Stimulated activated CD8-positive, alpha-beta memory T cell treated with anti-CD3 and anti-CD28 coated beads, Interleukin-7, amount 100 ng/mL, for 48 hours (primary cell): ENCODE data around the gene MCL1.

Source experiments
- DNase-seq, 2 donors: peaks; one replicate each; pipeline ENCODE4 v3.0.0-alpha.2; 2020; ENCODE audit warnings: low read depth in 1 of 2; ENCODE audit errors: extremely low read depth in 1 of 2

The MCL1 gene

DNA sequence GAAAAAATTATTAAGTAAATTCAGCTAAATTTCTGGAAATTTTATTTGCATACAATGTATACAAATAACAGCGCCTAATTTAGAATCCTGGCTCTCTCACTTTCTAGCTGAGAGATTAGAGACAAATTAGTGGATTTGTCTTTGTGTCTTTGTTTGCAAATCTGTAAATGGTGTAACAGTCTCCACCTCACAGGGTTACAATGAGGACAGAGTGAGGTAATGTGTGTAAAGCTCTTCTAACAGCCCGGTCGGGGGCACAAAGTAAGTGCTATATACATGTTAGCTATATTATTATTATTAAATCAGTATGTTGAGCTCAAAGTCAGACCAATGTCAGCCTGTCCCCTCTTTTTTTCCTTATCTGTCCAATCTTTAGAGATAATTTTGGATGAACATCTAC lies 35.2 kb downstream of the MCL1 start:
- DNase-seq: no peak

DNA sequence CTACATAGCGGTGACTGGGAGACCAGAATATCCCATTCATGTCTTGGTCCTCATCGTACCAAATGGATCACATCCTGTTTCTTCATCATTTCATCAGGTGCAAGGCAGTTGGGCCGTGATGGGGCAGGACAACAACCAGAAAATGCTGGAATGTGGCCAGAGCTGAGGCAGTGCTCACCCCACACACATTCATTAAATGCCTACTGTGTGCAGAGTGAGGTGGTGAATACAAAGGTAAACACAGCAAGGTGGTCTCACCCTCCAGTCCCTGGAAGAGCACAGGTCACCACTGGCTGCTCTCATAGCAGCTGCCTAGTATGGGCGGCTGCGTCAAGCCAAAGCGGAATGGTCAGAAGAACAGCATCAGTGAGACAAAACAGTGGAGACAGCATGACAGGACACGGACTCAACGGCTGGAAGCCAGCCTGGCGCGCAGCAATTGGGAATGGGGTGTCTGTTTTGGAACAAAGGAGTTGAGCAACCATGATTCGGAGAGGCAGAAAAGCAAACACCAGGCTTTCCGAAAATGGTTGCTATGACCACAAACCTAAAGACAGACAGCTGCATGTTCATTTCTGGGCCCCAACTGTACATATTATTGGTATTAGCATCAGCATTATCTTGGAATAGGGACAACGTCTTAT lies 35.8 kb downstream of the MCL1 start:
- DNase-seq: no peak

DNA sequence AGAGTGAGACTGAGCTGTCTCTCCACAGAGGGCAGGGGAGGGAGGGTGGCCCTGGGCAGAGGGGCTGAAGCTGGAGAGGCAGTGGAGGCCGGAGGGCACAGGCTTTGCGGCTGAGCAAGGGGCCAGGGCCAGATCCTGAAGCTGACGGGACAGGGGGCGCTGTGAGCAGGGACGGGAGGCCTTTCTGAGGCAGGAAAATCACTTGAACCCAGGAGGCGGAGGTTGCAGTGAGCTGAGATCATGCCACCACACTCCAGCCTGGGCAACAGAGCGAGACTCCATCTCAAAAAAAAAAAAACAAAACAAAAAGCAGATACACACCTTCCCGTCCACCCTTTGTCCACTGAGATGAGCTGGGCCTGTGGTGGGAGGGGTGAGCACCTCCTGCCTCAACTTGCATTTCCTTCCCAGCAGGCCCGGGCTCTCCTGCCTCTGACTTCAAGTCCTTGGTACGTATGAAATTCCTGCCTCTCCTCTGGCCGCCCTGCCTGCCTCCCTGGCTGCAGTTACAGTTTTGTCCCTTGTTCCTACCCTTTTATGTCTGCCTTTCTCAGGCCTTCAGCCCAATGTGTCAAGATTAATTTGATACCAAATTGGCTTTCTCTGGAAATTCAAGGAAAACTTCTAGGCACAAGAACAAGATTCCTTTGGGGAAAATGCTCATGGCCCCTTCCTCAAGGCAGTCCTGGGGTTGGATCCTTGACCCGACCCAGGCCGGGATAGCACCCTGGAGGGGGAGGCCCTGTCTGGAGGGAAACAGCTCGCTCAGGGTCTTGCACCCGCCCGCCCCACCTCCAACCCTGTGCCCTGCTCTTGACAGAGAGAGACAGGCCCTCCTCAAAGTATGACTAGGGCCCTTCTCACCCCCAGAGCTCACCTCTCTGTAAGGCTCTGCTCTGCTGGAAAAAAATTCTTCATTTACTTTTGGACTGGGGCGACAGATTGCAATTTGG lies 41.4 kb downstream of the MCL1 start:
- DNase-seq: no peak

DNA sequence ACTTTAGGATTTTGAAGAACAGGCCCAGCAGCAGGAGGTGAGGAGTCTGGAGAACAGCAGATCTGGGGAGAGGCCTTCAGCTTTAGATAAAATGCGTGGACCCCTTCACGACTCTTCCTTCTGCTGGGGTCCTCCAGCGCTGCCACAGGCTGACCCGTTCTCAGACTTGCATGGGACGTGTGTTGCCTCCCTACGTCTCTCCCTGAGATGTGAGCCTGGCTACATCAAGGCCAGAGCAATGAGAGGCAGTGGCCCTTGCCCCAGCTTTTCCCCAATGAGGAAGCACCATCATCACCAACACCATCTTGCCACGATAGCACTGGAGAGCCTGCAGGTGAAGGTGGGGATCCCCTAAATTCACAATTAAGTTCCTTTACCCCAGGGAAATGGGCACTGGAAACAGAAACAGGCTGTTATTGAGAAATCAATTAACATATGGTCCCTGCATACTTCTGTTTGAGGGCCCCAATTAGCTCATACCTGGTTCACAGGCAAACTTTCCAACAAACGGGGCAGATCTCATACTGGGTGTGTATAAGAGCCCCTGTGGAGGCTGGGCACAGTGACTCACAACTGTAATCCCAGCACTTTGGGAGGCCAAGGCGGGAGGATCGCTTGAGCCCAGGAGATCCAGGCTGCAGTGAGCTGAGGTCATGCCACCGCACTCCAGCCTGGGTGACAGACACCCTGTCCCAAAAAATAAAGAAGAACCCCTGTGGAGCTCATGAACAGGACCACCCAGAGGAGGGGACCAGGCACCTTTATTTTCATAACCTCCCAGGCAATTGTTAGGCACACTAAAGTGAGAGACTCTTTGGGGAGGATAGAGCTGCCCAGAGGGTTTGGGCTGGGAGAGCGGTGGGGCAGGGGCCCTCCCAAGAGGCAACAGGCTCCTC lies 42.3 kb downstream of the MCL1 start:
- DNase-seq: no peak

GRCh38 chr1:150535511-150536287 lies 43.7 kb downstream of the MCL1 start:
- DNase-seq: no peak

- no peak for DNase-seq
Observed at GRCh38 chr1:150534002-150534401, 45.4 kb downstream of the MCL1 start.

DNA sequence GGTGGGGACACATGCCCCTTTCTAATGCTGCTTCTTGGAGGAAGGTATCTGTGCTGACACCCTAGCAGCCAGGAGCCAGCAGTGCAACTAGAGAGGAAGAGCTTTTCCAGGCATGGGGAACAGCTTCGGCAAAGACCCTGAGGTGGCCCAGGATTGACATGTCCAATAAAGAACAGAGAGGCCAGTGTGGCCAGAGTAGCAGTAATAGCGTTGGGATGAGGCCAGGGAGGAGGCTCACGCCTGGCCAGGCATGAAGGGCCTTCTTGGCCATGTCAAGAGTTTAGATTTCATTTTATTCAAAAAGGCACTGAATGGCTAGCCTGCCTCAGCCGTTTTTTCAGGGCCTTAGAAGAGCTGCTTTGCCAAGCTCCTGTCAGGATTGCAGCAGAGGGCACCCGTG lies 46.5 kb downstream of the MCL1 start:
- DNase-seq: no peak

GRCh38 chr1:150530491-150531159 lies 48.8 kb downstream of the MCL1 start:
- DNase-seq: no peak

DNA sequence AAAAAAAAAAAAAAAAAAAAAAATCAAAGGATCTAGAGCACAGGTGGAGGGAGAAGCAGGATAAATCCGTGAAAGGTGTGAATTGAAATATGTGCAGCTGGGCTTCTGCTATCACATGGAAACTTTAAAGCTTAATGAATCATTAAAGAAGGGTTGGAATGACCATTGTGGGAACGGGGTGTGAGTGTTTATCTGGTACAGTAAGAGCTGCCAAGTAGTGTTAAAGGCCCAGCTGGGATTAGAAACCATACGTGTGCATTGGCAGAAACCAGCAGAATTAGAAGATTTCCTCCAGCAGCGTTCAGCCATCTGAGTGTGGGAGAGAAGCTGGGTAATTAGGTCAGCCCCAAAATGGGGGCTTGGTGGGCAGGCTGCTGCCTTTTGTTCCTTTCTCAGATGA lies 50.4 kb downstream of the MCL1 start:
- no peak for DNase-seq

DNA sequence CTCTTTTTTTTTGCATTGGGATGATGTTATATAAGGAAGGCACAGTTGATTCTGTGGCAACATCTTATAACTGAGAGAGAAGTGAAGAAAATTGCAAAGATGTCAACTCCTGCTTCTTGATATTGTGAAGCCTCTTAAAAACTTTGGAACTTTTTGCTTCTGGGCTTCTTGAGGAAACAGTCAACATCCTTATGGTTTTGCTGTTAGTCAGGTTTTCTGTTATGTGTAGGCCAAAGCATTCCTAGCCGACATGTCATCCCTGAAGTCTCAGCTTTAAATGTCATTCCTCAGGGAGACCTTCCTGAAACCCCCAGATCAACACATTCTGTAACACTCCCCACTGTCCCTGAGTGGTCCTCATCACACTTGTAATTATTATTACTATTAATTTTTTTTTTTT lies 51.2 kb downstream of the MCL1 start:
- DNase-seq: no peak

DNA sequence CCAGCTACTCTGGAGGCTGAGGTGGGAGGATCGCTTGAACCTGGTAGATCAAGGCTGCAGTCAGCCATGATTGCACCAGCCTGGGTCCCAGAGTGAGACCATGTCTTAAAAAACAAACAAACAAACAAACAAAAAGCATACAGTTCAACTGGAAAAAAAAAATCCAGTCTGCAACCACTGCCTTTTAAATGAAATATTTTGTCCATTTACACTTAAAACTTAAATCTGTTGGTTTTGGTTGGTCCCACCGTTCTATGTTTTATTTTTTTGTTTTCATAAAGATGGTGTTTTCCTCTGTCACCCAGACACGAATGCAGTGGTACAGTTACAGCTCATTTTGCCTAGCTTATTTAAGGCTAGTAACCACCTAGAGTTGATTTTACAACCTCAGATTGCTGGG lies 54.1 kb downstream of the MCL1 start:
- DNase-seq: no peak
